NK-92 (cell line): Measurements from ENCODE around the gene PLEKHM3.

Experiments
- DNase-seq: peaks from one replicate; lab custom pipeline; 2025; ENCODE audit not compliant: unreplicated experiment; lab: John Stamatoyannopoulos, UW

The PLEKHM3 gene

GRCh38 chr2:207867056-207867455, 158.3 kb downstream of the PLEKHM3 start:
- no peak for DNase-seq

DNA sequence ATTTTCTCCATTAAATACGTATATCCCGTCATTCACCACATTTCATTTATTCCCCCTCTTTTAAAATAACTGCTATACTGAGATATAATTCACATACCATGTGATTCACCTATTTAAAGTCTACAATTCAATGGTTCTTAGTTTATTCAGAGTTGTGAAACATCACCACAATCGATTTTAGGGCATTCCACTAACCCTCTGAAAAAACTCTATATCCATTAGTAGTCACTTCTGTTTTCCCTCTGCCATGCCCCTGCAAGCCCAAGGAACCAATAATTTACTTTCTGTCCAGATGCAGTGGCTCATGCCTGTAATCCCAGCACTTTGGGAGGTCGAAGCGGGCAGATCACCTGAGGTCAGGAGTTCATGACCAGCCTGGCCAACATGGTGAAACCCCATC, 160.1 kb downstream of the PLEKHM3 start:
- DNase-seq: no peak

DNA sequence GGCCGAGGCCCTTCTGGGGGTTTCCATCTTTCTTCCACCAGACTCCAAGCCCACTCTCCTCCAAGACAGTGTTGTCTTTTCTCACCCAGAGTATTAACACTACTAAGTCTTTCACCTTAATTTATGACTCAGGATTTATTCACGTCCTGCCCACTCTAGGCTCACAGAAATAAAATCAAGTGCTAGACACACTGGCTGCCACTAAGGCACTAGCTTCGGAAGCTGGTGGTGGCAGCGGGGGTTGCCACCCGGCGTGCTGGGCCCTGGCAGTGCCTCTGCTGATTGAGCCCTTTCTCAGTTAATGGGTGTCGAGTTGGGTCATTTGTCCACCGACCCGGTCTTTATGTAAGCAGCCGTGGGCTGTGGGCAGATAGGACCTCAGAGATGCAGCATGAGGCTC, 162.0 kb downstream of the PLEKHM3 start:
- DNase-seq: no peak

- no peak for DNase-seq
Measured at GRCh38 chr2:207861789-207862188, 163.5 kb downstream of the PLEKHM3 start.

DNA sequence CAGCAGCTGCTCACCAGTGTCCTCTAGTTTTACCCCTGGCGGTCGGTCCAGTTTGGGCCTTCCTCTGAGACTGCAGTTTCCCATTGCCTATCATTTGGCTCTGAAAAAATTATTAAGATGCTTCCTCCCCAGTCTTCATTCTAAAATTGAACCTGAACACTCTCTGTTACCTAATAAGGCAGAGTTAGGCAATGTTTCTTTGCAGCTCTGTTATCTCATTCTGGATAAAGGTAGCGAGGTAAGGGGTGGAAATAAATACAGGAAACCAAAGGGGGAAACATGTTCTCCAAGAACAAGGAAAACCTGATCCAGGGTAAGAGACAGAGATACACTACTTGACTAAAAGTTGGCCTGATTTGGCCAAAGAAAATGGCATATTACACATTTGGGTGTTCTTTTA, 164.6 kb downstream of the PLEKHM3 start:
- no peak for DNase-seq

GRCh38 chr2:207855591-207855990, 169.7 kb downstream of the PLEKHM3 start:
- no peak for DNase-seq

- no peak for DNase-seq
Measured at GRCh38 chr2:207854484-207855440, 170.6 kb downstream of the PLEKHM3 start.

- DNase-seq: no peak
Measured at GRCh38 chr2:207852791-207853190, 172.5 kb downstream of the PLEKHM3 start.

GRCh38 chr2:207849443-207849842, 175.9 kb downstream of the PLEKHM3 start:
- no peak for DNase-seq

- no peak for DNase-seq
Measured at GRCh38 chr2:207848545-207848928, 176.8 kb downstream of the PLEKHM3 start.

- no peak for DNase-seq
Measured at GRCh38 chr2:207847807-207848544, 177.4 kb downstream of the PLEKHM3 start.

GRCh38 chr2:207847098-207847806, 178.1 kb downstream of the PLEKHM3 start:
- DNase-seq: no peak

DNA sequence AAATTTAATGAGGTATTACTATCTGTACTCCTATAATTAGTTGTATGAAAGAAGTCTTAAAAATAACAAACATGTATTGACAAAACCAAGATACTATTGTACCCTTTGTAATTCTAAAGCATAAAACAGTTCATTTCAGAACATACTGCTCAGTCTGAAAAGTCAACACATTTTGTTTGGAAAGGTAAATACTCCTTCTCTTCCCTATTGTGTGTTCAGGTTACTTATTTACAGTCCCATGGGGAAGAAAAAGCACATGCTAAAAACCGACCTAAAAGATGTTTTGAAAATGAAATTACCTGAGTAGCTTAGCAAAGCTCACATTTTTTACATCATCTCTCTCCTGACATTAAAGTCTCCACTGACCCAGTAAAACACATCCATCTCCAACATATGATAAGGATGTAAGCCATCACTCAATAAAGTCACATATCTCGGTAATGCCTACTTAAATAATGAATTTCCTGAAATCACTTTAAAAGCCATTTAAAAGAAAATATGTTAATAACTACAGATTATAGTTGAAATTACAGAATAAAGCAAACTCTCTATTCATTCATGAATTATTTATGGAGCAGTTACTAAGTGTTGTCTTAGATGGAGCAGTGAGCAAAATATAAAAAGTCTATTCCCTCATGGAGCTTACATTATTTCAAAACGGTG, 180.0 kb downstream of the PLEKHM3 start:
- DNase-seq: no peak

- DNase-seq: no peak
Measured at GRCh38 chr2:207844648-207845047, 180.7 kb downstream of the PLEKHM3 start.

DNA sequence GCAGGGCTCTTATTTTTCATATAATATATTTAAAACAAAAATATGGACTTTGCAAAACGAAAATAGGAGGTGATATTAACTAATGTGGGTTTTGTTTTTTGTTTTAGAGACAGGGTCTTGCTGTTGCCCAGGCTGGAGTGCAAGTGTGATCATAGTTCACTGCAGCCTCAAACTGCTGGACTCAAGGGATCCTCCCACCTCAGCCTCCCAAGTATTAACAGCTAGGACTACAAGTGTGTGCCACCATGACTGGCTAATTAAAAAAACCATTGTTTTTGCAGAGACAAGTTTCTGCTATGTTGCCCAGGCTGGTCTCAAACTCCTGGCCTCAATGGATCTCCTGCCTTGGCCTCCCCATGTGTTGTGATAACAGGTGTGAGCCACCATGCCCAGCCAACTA, 185.2 kb downstream of the PLEKHM3 start:
- DNase-seq: no peak

DNA sequence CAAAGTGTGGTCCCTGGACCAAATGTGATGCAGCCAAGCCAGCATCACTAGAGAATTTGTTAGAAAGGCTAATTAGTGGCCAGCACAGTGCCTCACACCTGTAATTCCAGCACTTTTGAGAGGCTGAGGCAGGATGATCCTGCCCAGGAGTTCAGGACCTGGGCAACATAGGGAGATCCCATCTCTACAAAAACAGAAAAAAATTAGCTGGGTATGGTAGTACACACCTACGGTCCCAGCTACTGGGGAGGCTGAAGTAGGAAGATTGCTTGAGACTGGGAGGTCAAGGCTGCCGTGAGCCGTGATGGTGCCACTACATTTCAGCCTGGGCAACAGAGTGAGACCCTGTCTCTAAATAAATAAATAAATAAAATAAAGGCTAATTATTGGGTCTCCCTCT, 185.8 kb downstream of the PLEKHM3 start:
- no peak for DNase-seq

DNA sequence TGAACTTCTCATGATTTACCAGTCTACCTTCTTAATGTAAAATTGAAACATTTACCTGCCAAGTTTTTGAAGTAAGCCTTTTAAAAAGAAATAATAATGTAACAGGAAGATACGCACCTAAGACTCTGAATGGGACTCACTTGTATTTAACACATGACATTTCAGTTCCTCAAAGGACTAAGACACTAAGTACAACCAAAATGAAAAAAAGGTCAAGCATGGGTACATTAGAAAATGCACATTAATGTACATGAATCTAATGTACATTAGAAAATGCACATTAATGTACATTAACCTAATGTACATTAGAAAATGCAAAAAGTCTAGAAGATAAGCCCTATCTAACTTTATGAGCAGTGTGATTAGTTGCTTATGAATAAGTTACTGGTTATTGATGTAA, 186.3 kb downstream of the PLEKHM3 start:
- DNase-seq: no peak

DNA sequence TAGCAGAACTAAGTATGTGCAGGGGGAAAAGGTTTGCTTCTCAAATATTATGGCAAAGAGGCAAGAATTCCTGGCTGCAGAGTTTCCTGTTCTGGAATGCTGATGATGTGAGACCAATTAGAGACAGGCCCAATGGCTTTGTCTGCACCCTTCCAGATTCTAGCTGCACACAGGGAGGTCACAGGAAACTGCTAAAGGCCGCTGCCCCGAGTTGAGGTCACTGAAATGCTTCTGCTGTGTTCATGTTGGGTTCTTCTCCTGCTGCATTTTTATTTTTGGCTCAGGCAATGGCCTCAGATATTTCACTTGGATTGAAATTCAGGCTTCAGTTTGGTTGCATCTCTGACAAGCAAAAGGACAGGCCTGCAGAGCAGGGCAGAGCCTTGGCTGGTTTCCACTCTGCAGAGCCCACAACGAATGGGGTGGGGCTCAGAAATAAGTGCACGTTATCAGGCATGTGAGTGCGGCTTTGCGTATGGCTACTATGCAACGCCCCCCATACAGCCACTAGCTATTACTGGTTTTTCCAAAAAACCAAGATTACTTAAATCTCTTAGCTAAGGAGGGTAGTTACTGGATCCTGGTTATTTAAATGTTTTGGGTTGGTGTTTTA, 188.7 kb downstream of the PLEKHM3 start:
- DNase-seq: no peak

- DNase-seq: no peak
Measured at GRCh38 chr2:207835805-207836204, 189.5 kb downstream of the PLEKHM3 start.

GRCh38 chr2:207833251-207833751, 192.0 kb downstream of the PLEKHM3 start:
- no peak for DNase-seq
